GM13977 (cell line): ENCODE measurements around the gene SPATA13.

Experiments
- DNase-seq: peaks from one replicate; pipeline ENCODE4 v3.0.0; 2012; ENCODE audit warnings: low spot score
- CTCF ChIP-seq: IDR thresholded peaks from 2 replicates; pipeline ENCODE4 v1.5.1; 2012; ENCODE audit warnings: mild to moderate bottlenecking, control low read depth; ENCODE audit not compliant: insufficient read depth; ENCODE audit errors: extremely low read depth, missing control alignments
- in situ Hi-C: fragments of 300-500 bp; cut with MboI; formaldehyde crosslinking; loops from one replicate; pipeline ENCODE4 v1.12.0; 2022; ENCODE audit warnings: low sequenced_read_pairs, low pct_unique_long_range_greater_than_20kb, mixed read lengths, inconsistent platforms; ENCODE audit not compliant: unreplicated experiment

The SPATA13 gene

GRCh38 chr13:24138911-24139310 lies 21.6 kb upstream of the SPATA13 start:
- no peak for TF ChIP-seq CTCF
- no peak for DNase-seq
- in situ Hi-C loops = no loop called here

GRCh38 chr13:24141333-24141910 lies 19.1 kb upstream of the SPATA13 start:
- no peak for DNase-seq
- in situ Hi-C loops = no loop called here
- TF ChIP-seq CTCF = no peak

- no peak for DNase-seq
- no peak for TF ChIP-seq CTCF
- in situ Hi-C loops = no loop called here
These were observed 18.1 kb upstream of the SPATA13 start for GRCh38 chr13:24142453-24142852.

GRCh38 chr13:24142886-24143285 lies 17.6 kb upstream of the SPATA13 start:
- no peak for TF ChIP-seq CTCF
- DNase-seq = no peak
- in situ Hi-C loops = no loop called here

GRCh38 chr13:24145240-24145639 lies 15.3 kb upstream of the SPATA13 start:
- no peak for TF ChIP-seq CTCF
- no peak for DNase-seq
- in situ Hi-C loops = no loop called here

- TF ChIP-seq CTCF = no peak
- DNase-seq = no peak
- in situ Hi-C loops = no loop called here
These were observed 14.8 kb upstream of the SPATA13 start for GRCh38 chr13:24145674-24146073.
